ENCODE results near the gene OR6C70. TPM values are rescaled to one million over a fixed set of nuclear protein-coding genes. Genes with fewer than 3 reads are reported as not detected.

OR6C70 gene
- total RNA-seq, result not detected in 2 replicates

GRCh38 chr12:55470088-55470829 is at the start of gene OR6C70:
Gene OR6C70, minus strand, starts transcription at chr12:55470138. Its CDS starts 0 bp downstream, at chr12:55470138.

GRCh38 chr12:55492078-55492477 is 22.1 kb upstream of the OR6C70 start, which contains the start of gene OR6C68:
Gene OR6C68, plus strand, starts transcription at chr12:55492378. Its CDS starts 0 bp downstream, at chr12:55492378.

GRCh38 chr12:55443776-55444175 is 26.2 kb downstream of the OR6C70 start, which contains the start of gene OR6C2:
Gene OR6C2, plus strand, starts transcription at chr12:55444076. Its CDS starts 8,138 bp downstream, at chr12:55452214.

GRCh38 chr12:55425954-55426353 is 44.0 kb downstream of the OR6C70 start, which contains the start of gene OR6C76:
Gene OR6C76, plus strand, starts transcription at chr12:55426254. Its CDS starts 0 bp downstream, at chr12:55426254.

Other genes with a start within 250 kb of the OR6C70 start
- gene OR10A7, start 249.1 kb downstream of the OR6C70 start, total RNA-seq, result not detected in 2 replicates
- gene OR6C74, start 225.5 kb downstream of the OR6C70 start, total RNA-seq, result not detected in 2 replicates
- not detected in 2 replicates for gene OR6C6, start 173.6 kb downstream of the OR6C70 start, total RNA-seq
- gene OR6C1, start 155.8 kb downstream of the OR6C70 start, total RNA-seq, result not detected in 2 replicates
- gene OR6C3, start 139.4 kb downstream of the OR6C70 start, total RNA-seq, result not detected in 2 replicates
- not detected in 2 replicates for gene OR6C75, start 107.2 kb downstream of the OR6C70 start, total RNA-seq
- not detected in 2 replicates for gene OR6C65, start 69.6 kb downstream of the OR6C70 start, total RNA-seq
- gene OR6C76, start 43.9 kb downstream of the OR6C70 start, total RNA-seq, result not detected in 2 replicates
- gene OR6C2, start 26.1 kb downstream of the OR6C70 start, total RNA-seq, result not detected in 2 replicates
- not detected in 2 replicates for gene OR6C68, start 22.2 kb upstream of the OR6C70 start, total RNA-seq
- not detected in 2 replicates for gene OR6C4, start 79.5 kb upstream of the OR6C70 start, total RNA-seq
- gene OR2AP1, start 102.3 kb upstream of the OR6C70 start, total RNA-seq, result not detected in 2 replicates
- not detected in 2 replicates for gene OR10P1, start 166.8 kb upstream of the OR6C70 start, total RNA-seq
- gene ITGA7, start 237.8 kb upstream of the OR6C70 start, total RNA-seq, result under 0.01 and 0.14 TPM in 2 replicates
- 55.7 and 100 TPM in 2 replicates for gene BLOC1S1, start 245.9 kb upstream of the OR6C70 start, total RNA-seq

Data from placental pericyte (primary cell).